NCI-H1105 treated with DMSO at 0.1 percent for 48 hours (cell line): ENCODE measurements around the gene NEURL4.
"Not testable (repeated sequence)": the region's sequence is repeated elsewhere in the genome, so short reads cannot be mapped to it uniquely, and the experiment has no call there.

Experiments
- DNase-seq: peaks from one replicate; lab custom pipeline; 2025; lab: John Stamatoyannopoulos, UW

NEURL4 gene

DNA sequence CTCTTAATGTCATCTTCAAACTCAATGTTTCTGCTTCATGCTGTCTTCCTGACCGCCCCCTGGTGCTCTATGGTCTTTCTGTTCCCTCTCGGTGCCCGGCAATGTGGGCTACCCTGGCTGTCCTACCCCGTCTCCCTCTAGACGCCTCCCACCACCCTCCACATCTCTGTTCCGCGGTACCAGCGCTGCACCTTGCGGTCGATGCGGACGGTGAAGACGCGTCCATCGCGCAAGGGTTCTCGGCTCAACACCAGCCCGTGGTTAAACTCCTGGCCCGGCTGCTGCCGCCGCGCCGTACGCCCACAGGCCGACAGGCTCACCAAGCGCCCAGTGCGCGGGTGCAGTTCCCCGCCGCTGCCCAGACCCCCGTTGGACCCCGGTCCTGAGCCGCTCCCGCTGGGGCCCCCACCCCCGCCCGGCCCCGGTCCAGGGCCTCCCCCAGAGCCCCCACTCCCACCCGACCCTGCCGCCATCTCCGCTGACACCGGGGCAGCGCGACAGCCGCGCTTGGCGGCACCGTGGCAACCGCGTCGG is at the start of gene NEURL4:
Gene NEURL4 (minus strand): TSS at position 496 of the 534 bp plus-strand sequence. CDS start 23 bp downstream, at position 473.
- no peak for DNase-seq

DNA sequence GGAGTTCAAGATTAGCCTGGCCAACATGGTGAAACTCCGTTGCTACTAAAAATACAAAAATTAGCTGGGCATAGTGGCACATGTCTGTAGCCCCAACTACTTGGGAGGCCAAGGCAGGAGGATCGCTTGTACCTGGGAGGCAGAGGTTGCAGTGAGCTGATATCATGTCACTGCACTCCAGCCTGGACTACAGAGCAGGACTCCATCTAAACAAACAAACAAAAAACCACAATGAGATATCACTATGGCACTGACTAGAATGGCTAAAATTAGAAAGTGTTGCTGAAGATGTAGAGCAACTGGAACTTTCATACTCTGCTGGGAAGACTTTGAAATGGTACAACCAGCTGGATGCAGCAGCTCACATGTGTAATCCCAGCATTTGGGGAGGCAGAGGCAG is 45.2 kb upstream of the NEURL4 start:
- DNase-seq: no peak

GRCh38 chr17:7370853-7371252 is 41.7 kb upstream of the NEURL4 start:
- DNase-seq: no peak

DNA sequence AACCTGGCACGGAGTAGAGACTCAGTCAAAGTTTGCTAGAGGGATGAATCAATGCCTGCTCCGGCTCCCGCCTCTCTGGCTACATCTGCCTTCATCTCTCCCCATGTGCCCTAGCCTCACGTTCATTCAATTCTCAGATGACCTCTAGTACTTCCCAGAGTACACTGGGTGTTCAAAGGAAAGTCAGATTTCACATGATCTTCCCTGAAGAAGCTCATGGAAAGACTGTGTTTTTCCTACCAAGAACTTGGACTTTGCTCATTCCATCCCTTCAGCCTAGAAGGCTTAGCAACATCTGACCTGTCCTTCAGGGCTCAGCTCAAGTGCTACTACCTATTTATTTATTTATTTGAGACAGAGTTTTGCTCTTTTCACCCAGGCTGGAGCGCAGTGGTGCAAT is 40.7 kb upstream of the NEURL4 start:
- DNase-seq: no peak

DNA sequence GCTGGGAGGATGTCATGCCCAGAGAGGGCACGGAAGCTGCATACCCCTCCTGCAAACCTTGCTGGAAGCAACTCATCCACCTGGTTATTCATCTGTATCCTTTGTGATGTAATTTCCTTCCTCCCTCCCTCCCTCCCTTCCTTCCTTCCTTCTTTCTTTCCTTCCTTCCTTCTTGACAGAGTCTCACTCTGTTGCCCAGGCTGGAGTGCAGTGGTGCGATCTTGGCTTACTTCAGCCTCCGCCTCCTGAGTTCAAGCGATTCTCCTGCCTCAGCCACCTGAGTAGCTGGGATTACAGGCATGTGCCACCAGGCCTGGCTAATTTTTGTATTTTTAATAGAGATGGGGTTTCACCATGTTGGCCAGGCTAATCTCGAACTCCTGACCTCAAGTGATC is 39.5 kb upstream of the NEURL4 start:
- DNase-seq: not testable (repeated sequence)

- no peak for DNase-seq
These were observed 38.9 kb upstream of the NEURL4 start for GRCh38 chr17:7367918-7368598.

- DNase-seq: no peak
These were observed 37.9 kb upstream of the NEURL4 start for GRCh38 chr17:7367083-7367482.

DNA sequence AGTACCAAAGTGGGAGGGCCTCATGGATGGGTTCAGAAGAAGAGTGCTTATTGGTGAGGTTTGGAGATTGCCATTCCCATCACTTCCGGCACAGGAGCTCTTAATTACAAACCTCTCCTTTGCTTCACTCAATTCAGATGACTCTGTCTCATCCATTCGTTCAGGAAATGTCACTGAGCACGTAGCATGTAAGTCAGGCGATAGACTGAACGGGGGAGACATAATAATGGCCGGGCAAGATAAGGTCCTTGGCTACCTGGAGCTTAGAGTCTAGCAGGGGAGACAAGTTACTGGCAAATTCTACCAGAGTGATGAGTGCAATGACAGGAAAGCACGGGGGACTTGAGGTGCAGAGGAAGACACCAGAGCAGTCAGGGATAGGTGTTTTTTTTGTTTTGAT is 36.8 kb upstream of the NEURL4 start:
- not testable (repeated sequence) for DNase-seq

- DNase-seq: no peak
These were observed 34.2 kb upstream of the NEURL4 start for GRCh38 chr17:7363311-7363710.

DNA sequence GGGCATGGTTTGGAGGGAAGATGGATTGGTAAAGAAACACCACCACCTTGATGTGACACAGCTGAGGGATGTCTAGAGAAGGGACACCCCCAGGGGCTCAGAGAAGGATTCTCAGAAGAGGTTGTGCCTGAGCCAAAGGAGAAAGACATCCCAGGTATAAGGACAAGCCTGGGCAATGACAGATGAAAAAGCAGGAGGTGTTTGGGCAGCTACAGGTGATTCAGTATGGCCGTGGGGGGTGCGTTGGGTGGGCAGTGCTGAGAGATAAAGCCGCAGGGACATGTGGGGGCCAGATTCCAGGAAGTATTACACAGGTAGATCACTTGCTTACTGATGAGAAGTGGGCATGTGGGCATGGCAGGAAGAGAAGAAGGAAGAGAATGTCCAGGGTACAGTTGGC is 32.8 kb upstream of the NEURL4 start:
- DNase-seq: no peak

- DNase-seq: no peak
These were observed 28.2 kb upstream of the NEURL4 start for GRCh38 chr17:7357381-7357780.

DNA sequence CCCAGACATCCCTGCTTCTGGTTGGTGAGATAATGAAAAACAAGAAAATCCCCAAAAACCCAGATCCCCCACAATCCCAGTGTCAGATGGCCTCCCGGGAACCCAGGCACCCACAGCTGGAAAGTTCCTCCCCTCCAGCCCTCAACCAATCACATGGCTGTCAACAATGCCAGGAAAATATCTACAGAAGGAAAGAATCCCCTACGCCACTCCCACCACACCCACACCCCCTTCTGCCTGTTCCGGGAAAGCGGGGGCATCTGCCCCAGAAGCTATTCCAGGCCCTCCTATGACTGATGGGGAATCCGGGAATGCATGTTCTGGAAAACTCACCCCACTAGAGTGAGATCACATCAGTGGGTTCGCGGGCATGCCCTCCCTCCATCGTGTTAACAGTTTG is 27.6 kb upstream of the NEURL4 start:
- no peak for DNase-seq

- peak; percentile 83 for DNase-seq
These were observed 27.0 kb upstream of the NEURL4 start for GRCh38 chr17:7356072-7356549.

DNA sequence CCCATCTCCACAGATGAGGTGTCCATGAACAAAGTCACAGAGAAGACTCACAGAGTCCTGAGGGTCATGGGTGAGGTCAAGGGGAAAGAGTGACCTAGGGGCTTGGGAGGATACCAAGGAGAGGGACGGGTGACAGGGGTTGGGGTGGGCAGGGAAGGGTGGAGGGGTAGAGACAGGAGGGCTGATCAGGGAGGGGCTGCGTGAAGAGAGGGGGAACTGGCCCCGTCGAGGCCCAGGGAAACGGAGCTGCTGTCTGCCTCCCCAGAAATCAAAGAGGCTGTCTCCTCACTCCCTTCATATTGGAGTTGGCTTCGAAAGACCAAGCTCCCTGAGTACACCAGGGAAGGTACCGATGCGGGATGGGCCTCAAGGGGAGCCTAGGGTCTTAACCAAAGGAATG is 26.4 kb upstream of the NEURL4 start:
- DNase-seq: no peak

DNA sequence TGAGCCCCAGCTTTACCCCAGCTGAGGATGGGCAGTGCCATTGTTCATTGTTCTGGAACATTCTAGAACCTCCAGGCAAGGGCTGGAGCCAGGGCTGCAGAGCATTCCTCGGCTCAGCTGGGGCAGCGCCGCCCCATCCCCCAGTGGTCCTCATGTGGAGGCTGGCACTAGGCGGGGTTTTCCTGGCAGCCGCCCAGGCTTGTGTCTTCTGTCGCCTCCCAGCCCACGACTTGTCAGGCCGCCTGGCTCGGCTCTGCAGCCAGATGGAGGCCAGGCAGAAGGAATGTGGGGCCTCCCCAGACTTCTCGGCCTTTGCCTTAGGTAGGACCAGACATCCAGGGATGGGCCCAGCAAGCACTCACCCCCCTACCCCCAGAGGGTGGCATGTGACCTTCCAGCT is 25.9 kb upstream of the NEURL4 start, which contains the start of gene TMEM95:
Gene TMEM95 (plus strand): TSS at position 104 of the 400 bp plus-strand sequence. CDS start 49 bp downstream, at position 153.
- DNase-seq: no peak

DNA sequence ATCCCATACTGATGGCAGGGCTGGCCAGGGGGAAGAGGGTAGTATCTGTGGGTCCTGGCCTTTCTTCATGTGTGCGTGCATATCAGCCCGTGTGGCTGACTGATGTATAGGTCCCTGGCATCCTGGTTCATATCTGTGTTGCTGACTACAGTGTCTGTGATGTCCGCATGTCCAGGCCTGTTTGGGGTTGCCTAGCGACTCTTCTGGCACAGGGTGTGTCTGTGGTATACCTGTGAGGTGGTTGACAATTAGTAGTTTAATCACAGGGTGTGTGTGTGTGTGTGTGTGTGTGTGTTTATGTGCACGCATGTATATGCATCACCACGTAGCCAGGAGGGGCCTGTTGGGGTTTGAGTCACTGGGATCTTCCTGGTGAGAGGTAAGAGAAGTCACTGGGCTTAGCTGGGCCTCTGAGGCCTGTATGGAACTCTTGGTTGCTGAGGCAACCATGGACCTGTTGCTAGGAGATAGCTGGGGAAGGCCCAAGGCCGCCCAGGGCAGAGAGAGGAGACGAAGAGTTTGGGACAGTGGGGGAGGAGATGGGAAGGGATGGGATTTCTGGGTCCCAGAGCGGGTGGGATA is 25.2 kb upstream of the NEURL4 start:
- peak; percentile 52 for DNase-seq

- no peak for DNase-seq
These were observed 23.9 kb upstream of the NEURL4 start for GRCh38 chr17:7352910-7353635.

DNA sequence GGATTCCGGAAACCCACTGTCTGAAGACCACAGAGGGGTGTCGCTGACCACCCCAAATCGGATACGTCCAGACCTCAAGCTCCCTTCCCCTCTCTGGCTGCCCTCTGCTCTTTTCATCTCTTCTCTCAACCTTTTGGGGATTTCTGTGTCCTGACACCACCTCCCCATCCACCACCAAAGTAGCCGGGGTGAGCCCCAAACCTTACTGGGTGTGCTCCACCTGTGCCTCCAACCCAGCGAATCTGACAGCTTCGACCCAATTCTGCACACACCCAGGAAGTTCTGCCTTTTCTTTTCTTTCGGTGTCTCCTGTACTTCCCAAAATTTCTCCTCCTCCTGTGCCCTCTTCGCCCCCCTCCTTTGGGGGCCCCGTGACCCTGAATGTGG is 23.4 kb upstream of the NEURL4 start:
- DNase-seq: no peak

- DNase-seq: peak; percentile 40
These were observed 22.7 kb upstream of the NEURL4 start, which contains the start of gene KCTD11 for GRCh38 chr17:7351665-7352502. Gene KCTD11, plus strand, starts transcription at chr17:7352162.

DNA sequence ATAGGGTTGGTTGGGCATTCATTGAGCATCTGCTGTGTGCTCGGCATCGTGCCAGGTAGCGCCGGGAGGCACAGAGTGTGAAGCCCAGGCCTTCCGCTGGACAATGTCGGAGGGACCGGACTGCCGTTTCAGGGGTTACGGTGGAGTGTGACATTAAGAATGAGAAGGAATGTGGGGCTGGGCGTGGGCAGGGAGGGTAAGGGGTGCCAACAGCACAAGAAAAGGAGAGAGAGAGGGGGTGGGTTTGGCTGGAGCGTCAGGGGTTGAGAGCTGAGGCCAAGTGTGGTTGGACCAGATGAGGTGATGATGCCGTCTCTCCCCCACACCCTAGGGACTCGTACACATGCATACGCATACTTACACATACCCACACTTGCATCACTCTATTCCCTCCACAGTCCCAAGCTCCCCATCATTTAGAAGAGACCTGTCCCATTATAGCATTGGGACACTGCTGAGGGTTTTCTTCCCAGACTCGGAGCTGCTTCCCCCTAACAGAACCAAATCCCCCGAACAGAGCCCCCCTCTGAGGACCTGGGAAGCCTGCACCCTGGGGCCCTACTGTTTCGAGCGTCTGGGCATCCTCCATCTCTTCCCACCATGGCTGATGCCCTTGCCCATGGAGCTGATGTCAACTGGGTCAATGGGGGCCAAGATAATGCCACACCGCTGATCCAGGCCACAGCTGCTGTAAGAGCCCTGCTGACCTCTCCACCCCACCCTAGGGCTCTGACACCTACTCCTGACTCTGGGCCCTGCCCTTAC is 19.5 kb upstream of the NEURL4 start:
- no peak for DNase-seq
